ENCODE results near the gene SGCB.

- TF ChIP-seq, protein P1, sequence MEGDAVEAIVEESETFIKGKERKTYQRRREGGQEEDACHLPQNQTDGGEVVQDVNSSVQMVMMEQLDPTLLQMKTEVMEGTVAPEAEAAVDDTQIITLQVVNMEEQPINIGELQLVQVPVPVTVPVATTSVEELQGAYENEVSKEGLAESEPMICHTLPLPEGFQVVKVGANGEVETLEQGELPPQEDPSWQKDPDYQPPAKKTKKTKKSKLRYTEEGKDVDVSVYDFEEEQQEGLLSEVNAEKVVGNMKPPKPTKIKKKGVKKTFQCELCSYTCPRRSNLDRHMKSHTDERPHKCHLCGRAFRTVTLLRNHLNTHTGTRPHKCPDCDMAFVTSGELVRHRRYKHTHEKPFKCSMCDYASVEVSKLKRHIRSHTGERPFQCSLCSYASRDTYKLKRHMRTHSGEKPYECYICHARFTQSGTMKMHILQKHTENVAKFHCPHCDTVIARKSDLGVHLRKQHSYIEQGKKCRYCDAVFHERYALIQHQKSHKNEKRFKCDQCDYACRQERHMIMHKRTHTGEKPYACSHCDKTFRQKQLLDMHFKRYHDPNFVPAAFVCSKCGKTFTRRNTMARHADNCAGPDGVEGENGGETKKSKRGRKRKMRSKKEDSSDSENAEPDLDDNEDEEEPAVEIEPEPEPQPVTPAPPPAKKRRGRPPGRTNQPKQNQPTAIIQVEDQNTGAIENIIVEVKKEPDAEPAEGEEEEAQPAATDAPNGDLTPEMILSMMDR (IDR thresholded peaks at IDR 0.05), result no peak
- TF ChIP-seq POLR2A (IDR thresholded peaks at IDR 0.05) (peak in 1 of 4 donors; percentile 47), POLR2AphosphoS5 (IDR thresholded peaks at IDR 0.05) (no peak), EP300 (IDR thresholded peaks at IDR 0.05) (no peak)
Measured at GRCh38 chr4:52051213-52051614, 13.1 kb upstream of the SGCB start, which contains the start of gene SPATA18.

Data from upper lobe of left lung (tissue), 4 donors.